H1 (cell line): ENCODE data around the gene NPBWR2. TPM values are rescaled to one million over a fixed set of nuclear protein-coding genes. Genes with fewer than 3 reads are reported as not detected.

Source experiments
- BRCA1 ChIP-seq: IDR thresholded peaks from 2 replicates; pipeline ENCODE4 v1.6.1; 2012; ENCODE audit warnings: low read depth, low read length, improper control_type of control experiment
- GABPA ChIP-seq: IDR thresholded peaks from 2 replicates; pipeline ENCODE4 v1.6.1; 2011; ENCODE audit warnings: mild to moderate bottlenecking, low read length, moderate library complexity, borderline replicate concordance; ENCODE audit not compliant: insufficient read depth
- JUN ChIP-seq: IDR thresholded peaks from 2 replicates; pipeline ENCODE4 v1.6.1; 2011; ENCODE audit warnings: low read depth, mild to moderate bottlenecking, improper control_type of control experiment, low read length
- POLR2AphosphoS5 ChIP-seq: IDR thresholded peaks from 2 replicates; pipeline ENCODE4 v1.6.1; 2011; ENCODE audit warnings: low read depth, low read length
- RXRA ChIP-seq: IDR thresholded peaks from 2 replicates; pipeline ENCODE4 v1.6.1; 2011; ENCODE audit warnings: low read depth, mild to moderate bottlenecking, low read length, moderate library complexity; ENCODE audit not compliant: insufficient read depth
- SIRT6 ChIP-seq: IDR thresholded peaks from one replicate; pipeline ENCODE4 v1.7.1; 2012; ENCODE audit warnings: low read length, inconsistent platforms
- polyA plus RNA-seq, 7 experiments: library from polyadenylated mRNA; depleted of rRNA in 3 of 7; stranded (reverse) in 5 of 7; unstranded in 2 of 7; fragments of >200 nt in 5 of 7; fragments of 200-250 nt in 2 of 7; gene quantifications; 1 replicate in 5 of 7; 2 replicates in 1 of 7; 4 replicates in 1 of 7; pipeline versions ENCODE4 v1.2.1 to v1.2.3, GENCODE V29; 2011 to 2013; ENCODE audit warnings: missing spikeins in 2 of 7, mixed read lengths in 2 of 7
- total RNA-seq: library from RNA; stranded (reverse); fragmentation: NEBNext Ultra II Directional; extraction: Animal tissue kit (Norgen Biotek cat#: 25700); gene quantifications from 2 replicates; pipeline ENCODE4 v1.2.1, GENCODE V29; 2021

NPBWR2 gene
- total and polyA plus RNA-seq, 2 of the 8 experiments (the other 6 are each of a cell fraction or from before 2014, with no cell fraction given), result not detected

- TF ChIP-seq GABPA, result no peak
- TF ChIP-seq RXRA, result no peak
- no peak for TF ChIP-seq POLR2AphosphoS5
- no peak for TF ChIP-seq JUN
- no peak for TF ChIP-seq SIRT6
- no peak for TF ChIP-seq BRCA1
These were observed 26.6 kb upstream of the NPBWR2 start (continued) for GRCh38 chr20:64133951-64134407.
